Chondrocyte (in vitro differentiated cells): ENCODE measurements around the gene OR10H5. TPM values are rescaled to one million over a fixed set of nuclear protein-coding genes. Genes with fewer than 3 reads are reported as not detected.
"Not testable (repeated sequence)": the region's sequence is repeated elsewhere in the genome, so short reads cannot be mapped to it uniquely, and the experiment has no call there.

Experiments used
- DNase-seq: peaks from one replicate; pipeline ENCODE4 v3.0.0; 2021; ENCODE audit warnings: mixed read lengths, low spot score
- H3K27ac Mint-ChIP-seq: one replicate; pipeline ENCODE4 v1.8.0; 2021; ENCODE audit warnings: mild to moderate bottlenecking, moderate library complexity, mixed read lengths; ENCODE audit not compliant: unreplicated experiment
- H3K27me3 Mint-ChIP-seq: 2 replicates; pipeline ENCODE4 v1.8.0; 2021; ENCODE audit warnings: low read depth, mixed read lengths
- H3K36me3 Mint-ChIP-seq: 2 replicates; pipeline ENCODE4 v1.8.0; 2021; ENCODE audit warnings: low read depth, mixed read lengths
- H3K4me1 Mint-ChIP-seq: 2 replicates; pipeline ENCODE4 v1.8.0; 2021; ENCODE audit warnings: low read depth, mild to moderate bottlenecking, mixed read lengths
- H3K4me3 Mint-ChIP-seq: one replicate; pipeline ENCODE4 v1.8.0; 2021; ENCODE audit warnings: mild to moderate bottlenecking, moderate library complexity, mixed read lengths; ENCODE audit not compliant: unreplicated experiment
- H3K9me3 Mint-ChIP-seq: 2 replicates; pipeline ENCODE4 v1.8.0; 2021; ENCODE audit warnings: low read depth, mixed read lengths
- total RNA-seq: library from RNA; stranded (reverse); gene quantifications from 3 replicates; pipeline ENCODE4 v1.2.1, GENCODE V29; 2021
- TF ChIP-seq, protein P1 (sequence below): fragments of 200-600 bp; sonication (generic); IDR thresholded peaks from 2 replicates; pipeline ENCODE4 v1.5.0; 2021; ENCODE audit warnings: antibody characterized with exemption, mild to moderate bottlenecking, moderate library complexity

Gene OR10H5
- total RNA-seq, 1 donor from 2014 or later, result not detected

DNA sequence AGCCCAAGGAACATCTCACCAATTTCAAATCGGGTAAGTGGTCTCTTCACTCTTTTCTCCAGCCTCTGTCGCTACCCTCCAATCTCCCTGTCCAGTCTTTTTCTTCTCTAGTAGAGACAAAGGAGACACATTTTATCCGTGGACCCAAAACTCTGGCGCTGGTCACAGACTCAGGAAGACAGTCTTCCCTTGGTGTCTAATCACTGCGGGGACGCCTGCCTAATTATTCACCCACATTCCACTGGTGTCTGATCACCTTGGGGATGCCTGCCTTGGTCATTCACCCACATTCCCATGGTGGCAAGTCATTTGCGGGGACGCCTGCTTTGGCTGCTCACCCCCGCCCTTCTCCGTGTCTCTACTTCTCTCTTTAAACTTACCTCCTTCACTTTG lies 41.8 kb downstream of the OR10H5 start:
- Mint-ChIP-seq H3K9me3 (peaks cover 16% of the 10 kb centered on the region), H3K4me1 (no peaks in the 10 kb centered on the region), H3K27ac (no peak overlapping the region), H3K36me3 (no peaks in the 10 kb centered on the region), H3K27me3 (no peaks in the 10 kb centered on the region), H3K4me3 (no peak overlapping the region)
- TF ChIP-seq, protein P1, sequence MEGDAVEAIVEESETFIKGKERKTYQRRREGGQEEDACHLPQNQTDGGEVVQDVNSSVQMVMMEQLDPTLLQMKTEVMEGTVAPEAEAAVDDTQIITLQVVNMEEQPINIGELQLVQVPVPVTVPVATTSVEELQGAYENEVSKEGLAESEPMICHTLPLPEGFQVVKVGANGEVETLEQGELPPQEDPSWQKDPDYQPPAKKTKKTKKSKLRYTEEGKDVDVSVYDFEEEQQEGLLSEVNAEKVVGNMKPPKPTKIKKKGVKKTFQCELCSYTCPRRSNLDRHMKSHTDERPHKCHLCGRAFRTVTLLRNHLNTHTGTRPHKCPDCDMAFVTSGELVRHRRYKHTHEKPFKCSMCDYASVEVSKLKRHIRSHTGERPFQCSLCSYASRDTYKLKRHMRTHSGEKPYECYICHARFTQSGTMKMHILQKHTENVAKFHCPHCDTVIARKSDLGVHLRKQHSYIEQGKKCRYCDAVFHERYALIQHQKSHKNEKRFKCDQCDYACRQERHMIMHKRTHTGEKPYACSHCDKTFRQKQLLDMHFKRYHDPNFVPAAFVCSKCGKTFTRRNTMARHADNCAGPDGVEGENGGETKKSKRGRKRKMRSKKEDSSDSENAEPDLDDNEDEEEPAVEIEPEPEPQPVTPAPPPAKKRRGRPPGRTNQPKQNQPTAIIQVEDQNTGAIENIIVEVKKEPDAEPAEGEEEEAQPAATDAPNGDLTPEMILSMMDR, result no peak
- no peak for DNase-seq

DNA sequence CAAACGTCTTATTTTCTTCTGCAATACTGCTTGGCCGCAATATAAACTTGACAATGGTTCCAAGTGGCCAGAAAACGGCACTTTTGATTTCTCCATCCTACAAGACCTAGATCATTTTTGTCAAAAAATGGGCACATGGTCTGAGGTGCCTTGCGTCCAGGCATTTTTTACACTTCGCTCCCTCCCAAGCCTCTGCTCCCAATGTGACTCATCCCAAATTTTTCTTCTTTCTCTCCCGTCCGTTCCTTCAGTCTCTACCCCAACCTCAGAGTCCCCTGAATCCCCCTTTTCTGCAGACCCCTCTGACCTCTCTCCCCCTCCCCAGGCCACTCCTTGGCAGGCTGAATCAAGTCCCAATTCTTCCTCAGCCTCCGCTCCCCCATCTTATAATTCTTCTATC lies 42.3 kb downstream of the OR10H5 start:
- peaks cover 16% of the 10 kb centered on the region for H3K9me3 Mint-ChIP-seq
- TF ChIP-seq, protein P1, result no peak
- H3K27ac Mint-ChIP-seq, result no peak overlapping the region
- H3K4me1 Mint-ChIP-seq, result no peaks in the 10 kb centered on the region
- DNase-seq, result no peak
- no peaks in the 10 kb centered on the region for H3K27me3 Mint-ChIP-seq
- H3K4me3 Mint-ChIP-seq, result no peak overlapping the region
- H3K36me3 Mint-ChIP-seq, result no peaks in the 10 kb centered on the region

DNA sequence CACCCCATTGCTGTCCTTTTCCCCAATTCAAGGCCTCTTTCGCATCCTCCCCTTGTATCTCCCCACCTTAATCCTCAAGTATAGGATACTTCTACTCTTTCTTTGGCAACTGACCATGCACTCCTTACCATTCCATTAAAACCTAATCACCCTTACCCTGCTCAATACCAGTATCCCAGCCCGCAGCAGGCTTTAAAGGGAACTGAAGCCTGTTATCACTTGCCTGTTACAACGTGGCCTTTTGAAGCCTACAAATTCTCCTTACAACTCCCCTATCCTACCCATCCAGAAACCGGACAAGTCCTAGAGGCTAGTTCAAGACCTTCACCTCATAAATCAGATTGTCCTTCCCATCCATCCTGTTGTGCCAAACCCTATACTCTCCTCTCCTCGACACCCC lies 44.2 kb downstream of the OR10H5 start:
- peaks cover 23% of the 10 kb centered on the region for H3K9me3 Mint-ChIP-seq
- TF ChIP-seq, protein P1, result no peak
- no peak overlapping the region for H3K4me3 Mint-ChIP-seq
- DNase-seq, result no peak
- no peaks in the 10 kb centered on the region for H3K36me3 Mint-ChIP-seq
- no peaks in the 10 kb centered on the region for H3K4me1 Mint-ChIP-seq
- no peaks in the 10 kb centered on the region for H3K27me3 Mint-ChIP-seq
- H3K27ac Mint-ChIP-seq, result no peak overlapping the region

DNA sequence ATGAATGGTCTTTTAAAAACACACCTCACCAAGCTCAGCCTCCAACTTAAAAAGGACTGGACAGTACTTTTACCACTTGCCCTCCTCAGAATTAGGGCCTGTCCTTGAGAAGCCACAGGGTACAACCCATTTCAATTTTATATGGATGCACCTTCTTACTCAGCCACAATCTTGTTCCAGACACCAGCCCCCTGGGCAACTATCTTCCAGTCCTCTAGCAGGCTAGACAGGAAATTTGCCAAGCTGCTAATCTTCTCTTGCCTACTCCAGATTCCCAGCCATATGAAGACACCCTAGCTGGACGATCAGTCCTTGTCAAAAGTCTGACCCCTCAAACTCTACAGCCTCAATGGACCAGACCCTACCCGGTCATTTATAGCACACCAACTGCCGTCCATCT lies 46.8 kb downstream of the OR10H5 start:
- not testable (repeated sequence) for H3K27ac Mint-ChIP-seq, H3K27me3 Mint-ChIP-seq, DNase-seq, H3K4me3 Mint-ChIP-seq, H3K4me1 Mint-ChIP-seq, H3K36me3 Mint-ChIP-seq
- H3K9me3 Mint-ChIP-seq, result peaks cover 21% of the 10 kb centered on the region

DNA sequence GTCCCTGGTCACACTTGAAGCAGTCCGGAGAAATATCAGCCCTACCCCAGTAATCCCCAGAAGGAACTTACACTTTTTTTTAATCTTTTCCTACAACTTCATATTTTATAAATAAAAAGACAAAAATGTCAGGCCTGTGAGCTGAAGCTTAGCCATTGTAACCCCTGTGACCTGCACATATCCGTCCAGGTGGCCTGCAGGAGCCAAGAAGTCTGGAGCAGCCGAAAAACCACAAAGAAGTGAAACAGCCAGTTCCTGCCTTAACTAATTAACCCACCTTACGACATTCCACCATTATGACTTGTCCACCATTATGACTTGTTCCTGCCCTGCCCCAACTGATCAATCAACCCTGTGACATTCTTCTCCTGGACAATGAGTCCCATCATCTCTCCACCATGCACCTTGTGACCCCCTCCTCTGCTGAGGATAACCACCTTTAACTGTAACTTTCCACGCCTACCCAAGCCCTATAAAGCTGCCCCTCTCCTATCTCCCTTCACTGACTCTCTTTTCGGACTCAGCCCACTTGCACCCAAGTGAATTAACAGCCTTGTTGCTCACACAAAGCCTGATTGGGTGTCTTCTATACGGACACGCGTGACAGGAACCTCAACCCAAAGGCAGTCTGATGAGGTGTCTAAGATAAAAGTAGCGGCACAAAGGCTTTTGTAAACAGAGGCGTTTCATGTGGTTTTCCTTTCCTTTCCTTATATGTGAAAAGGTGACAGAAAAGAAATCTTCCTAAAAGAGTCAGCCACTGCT lies 48.3 kb downstream of the OR10H5 start:
- not testable (repeated sequence) for H3K27ac Mint-ChIP-seq, H3K36me3 Mint-ChIP-seq, H3K27me3 Mint-ChIP-seq, DNase-seq, H3K4me3 Mint-ChIP-seq, H3K4me1 Mint-ChIP-seq, H3K9me3 Mint-ChIP-seq

DNA sequence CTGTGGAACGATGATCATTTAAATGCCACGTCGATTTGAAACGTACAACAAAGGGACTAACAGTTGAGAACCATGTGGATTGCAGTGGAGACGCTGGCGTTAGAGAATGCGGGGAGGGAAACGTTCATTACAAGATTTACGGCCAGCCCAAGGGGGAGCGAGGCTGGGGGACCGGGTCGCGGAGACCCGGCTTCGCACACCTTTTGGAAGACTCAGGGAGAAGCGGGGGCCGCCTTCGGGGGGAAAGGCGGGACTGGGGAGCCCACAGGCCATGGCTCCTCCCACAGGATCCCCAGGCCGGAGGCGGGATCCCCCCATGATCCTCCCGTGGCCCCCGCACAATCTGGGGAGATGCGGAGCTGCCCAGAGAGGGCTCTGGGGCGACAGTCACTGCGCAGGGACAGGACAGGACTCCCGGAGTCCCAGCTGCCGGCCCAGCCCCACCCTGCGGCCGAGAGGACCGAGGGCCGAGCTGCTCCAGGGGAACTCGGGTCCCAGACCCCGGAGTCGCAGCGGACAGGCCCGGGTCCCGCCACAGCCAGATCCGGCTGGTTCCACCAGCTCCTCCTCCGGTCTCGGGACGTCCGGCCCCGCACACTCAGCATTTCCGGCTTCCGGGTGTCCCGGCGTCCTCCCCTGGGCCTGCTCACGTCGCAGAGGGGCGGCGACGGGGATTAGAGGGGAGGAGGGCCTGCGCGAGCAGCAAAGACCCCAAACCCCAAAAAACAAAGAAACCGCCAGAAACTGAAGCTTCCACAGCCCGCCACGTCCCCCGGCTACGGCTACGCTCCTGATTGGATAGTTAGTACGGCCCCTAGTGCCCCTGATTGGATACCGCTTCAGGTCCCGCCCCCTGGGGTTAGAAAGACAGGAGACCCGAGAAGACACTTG lies 49.1 kb downstream of the OR10H5 start:
- DNase-seq, result no peak
- Mint-ChIP-seq H3K36me3 (no peaks in the 10 kb centered on the region), H3K27ac (no peak overlapping the region), H3K9me3 (peaks cover 10% of the 10 kb centered on the region), H3K27me3 (no peaks in the 10 kb centered on the region), H3K4me3 (no peak overlapping the region), H3K4me1 (no peaks in the 10 kb centered on the region)
- TF ChIP-seq, protein P1, result no peak
